NCI-H2227 treated with DMSO at 0.1 percent for 48 hours (cell line): ENCODE measurements around the gene CFAP107.
"Not testable (repeated sequence)": the region's sequence is repeated elsewhere in the genome, so short reads cannot be mapped to it uniquely, and the experiment has no call there.

Experiments used
- DNase-seq: peaks from one replicate; lab custom pipeline; 2025; lab: John Stamatoyannopoulos, UW

CFAP107 gene

DNA sequence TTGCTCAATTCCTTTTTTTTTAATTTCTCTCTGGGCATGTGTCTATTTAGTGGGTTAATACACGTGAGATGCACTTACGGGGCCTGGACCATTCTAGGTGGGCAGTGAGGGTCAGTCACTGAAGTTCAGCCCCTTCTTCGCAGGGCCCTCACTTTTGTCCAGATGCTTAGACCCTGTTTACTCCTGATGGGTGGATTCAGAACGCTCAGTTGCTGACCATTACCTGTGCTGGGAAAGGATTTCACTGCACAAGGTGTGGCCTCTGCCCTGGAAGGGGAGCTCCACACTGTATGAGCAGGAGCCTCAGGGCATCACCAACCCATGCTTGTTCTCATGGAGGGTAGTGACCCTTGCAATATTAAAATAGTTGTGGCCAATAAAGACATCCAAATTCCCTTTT, 32.1 kb downstream of the CFAP107 start:
- DNase-seq = no peak

DNA sequence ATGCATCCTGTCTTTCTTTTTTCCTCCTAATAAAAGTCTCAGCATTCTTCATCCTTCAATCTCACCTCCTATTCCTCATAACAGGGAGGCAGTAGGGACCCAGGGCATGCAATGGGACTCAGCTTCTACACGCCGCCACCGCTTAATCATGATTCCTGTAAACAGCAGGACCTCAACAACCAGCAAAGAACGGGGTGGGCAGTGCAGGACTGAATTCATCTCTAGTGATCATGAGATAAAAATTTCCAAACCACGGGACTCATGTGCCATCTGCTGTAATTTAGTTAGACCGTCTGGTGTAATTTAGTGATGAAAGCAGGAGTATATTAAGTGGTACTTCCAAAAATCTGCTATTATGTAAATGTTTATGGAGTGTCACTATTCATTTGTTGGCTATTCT, 32.9 kb downstream of the CFAP107 start:
- DNase-seq = no peak

DNA sequence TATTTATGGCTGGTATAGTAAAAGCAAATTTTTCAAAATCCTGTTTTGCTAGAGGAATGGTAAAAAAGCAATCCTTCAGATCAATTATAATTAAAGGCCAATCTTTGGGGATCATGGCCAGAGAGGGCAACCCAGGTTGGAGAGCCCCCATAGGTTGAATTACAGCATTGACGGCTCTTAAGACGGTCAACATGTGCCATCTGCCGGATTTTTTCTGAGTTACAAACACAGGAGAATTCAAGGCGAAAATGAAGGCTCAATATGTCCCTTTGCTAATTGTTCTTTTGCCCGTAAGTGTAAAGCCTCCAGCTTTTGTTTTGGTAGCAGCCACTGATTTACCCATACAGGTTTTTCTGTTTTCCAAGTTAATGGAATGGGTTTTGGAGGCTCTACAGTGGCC, 35.5 kb downstream of the CFAP107 start:
- DNase-seq = not testable (repeated sequence)

- not testable (repeated sequence) for DNase-seq
Measured at GRCh38 chr1:12783783-12784182, 37.8 kb downstream of the CFAP107 start.

- not testable (repeated sequence) for DNase-seq
Measured at GRCh38 chr1:12784729-12785128, 38.7 kb downstream of the CFAP107 start.

- DNase-seq = not testable (repeated sequence)
Measured at GRCh38 chr1:12791097-12791496, 45.1 kb downstream of the CFAP107 start, which contains the start of gene PRAMEF1. Gene PRAMEF1 (plus strand): TSS chr1:12791397. CDS start chr1:12793228, 1,831 bp downstream.

GRCh38 chr1:12798911-12799310, 52.9 kb downstream of the CFAP107 start:
- DNase-seq = no peak

DNA sequence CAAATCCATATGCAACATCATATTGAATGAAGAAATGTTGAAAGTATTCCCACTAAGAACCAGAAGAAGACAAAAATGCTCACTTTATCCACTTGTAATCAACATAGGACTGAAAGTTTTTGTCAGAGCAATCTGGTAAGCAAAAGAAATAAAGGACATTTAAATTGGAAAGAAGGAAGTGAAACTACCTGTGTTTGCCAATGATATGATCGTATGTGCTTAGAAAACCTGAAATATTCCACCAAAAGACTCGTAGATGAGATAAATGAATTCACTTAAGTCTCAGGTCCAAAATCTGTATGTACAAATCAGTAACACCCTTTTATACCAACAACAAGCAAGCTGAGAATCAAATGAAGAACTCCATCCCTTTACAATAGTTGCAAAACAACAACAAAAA, 53.7 kb downstream of the CFAP107 start:
- no peak for DNase-seq

- no peak for DNase-seq
Measured at GRCh38 chr1:12809933-12810332, 63.9 kb downstream of the CFAP107 start.

DNA sequence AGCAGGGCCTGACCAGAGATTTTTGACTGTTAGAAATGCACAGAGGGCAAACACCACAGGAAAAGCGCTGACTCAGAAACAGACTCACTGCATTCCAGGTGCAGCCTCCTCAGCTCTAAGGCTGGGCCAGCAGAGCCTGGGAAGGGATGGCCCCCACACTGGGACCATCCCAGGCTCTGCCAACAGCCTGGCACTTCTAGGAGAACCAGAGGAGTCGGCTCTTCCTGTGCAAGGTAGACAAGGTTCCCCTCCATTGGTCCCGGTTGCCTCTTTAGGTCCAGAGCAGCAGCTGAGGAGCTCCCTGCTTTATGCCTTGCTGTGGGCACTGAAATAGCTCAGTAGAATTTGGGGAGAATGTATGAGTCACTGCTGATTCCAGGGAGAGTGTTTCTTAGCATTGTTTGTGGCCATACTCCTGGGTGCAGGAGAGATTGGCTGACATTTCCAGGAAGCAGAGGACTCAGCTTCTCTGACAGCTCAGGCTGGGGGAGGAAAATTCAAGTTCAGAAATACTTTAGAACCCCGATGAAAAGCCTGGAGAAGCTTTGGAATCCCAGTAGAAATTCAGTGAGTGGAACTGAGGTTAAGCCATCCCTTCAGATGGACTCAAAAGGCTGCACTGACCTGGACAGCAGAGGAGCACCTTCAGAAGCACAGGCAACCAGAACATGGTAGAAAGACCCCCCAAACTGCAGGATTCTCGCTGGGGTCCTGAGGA, 64.8 kb downstream of the CFAP107 start:
- no peak for DNase-seq

- no peak for DNase-seq
Measured at GRCh38 chr1:12811409-12811784, 65.4 kb downstream of the CFAP107 start.
